GM15510 (cell line): ENCODE results near the gene VIPR2.

Source experiments
- POLR2A ChIP-seq: IDR thresholded peaks from 3 replicates; pipeline ENCODE4 v1.6.1; 2011; ENCODE audit warnings: borderline replicate concordance; ENCODE audit not compliant: insufficient read length; ENCODE audit errors: extremely low read depth

VIPR2 gene

GRCh38 chr7:159144758-159145489, at the start of gene VIPR2:
VIPR2 (minus strand) TSS chr7:159144867; CDS start chr7:159144771, 96 bp downstream.
- no peak for TF ChIP-seq POLR2A

DNA sequence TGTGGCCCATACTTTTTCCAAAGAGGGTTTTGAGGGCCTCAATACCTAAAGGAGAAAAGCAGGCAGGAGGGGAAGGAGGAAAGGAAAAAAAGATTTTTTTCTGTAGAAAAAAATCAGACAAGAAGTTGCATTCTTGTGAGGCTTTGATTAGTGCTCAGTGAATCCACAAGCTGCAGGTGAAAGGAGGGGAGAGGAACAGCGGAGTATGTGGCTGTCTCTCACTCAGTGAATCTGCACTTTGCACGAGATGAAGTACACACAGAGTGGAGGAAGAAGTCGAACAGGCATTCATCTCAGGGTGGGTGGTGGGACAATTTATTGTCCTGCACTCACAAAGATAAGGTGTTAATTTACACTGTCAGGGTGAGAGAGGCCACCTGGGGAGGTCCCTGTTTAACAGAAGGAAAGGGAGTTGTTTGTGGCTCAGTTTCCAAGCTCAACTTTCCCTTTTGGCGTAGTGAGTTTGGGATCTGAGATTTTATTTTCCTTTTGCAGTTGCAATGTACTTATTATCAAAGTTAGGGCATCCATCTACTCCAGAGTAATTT, 49.0 kb upstream of the VIPR2 start:
- TF ChIP-seq POLR2A = no peak

DNA sequence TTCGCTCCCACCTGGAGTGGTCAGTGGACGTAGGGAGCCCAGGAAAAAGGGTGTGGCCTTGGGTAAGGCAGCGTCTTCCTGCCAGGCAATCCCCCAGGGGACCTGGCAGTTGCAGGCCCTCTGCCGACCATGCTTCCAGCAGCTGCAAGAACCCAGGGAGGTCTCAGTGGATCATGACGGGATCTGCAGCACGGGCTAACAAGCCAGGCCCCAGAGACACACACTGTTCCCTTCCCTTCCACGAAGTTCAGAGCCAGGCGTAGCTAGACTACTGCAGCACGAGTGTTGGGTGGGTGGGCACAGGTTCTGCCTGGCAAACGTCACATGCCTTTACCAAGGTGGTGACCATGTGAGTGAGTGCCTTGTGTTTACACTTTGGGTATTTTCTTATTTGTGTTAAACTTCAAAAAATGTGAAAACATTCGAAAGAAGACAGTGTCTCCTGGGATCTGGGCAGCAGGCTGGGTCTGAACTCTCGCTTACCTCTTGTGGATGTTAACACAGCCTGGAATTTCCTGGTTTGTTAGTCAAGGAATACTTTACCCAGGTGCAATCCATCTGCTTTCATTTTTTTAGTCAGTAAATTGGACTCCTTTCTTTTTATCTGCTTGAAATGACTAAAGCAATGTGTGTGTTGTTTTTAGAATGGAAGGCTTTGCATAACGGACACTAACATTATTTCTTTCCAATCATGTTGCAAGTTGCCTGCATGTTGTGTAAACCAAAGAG, 48.2 kb upstream of the VIPR2 start:
- no peak for TF ChIP-seq POLR2A

DNA sequence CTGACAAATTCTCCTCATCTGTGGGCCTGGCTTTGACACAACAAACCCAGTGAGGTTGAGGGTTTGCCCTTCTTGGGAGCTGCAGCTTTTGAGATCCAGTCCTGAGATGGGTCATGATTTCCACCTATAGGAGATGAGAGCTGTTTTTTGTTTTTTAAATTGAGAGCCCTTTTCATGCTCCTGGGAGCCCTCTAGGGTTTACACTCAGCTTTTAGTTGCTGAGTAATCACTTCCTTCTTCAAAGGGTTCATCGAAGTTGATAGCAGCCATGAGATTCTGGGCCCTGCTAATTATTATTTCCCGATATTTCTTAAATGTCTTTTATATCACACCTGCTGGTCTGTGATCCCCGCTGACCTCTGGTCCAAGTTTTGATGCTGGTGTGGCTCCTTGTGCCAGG, 47.3 kb upstream of the VIPR2 start:
- no peak for TF ChIP-seq POLR2A

DNA sequence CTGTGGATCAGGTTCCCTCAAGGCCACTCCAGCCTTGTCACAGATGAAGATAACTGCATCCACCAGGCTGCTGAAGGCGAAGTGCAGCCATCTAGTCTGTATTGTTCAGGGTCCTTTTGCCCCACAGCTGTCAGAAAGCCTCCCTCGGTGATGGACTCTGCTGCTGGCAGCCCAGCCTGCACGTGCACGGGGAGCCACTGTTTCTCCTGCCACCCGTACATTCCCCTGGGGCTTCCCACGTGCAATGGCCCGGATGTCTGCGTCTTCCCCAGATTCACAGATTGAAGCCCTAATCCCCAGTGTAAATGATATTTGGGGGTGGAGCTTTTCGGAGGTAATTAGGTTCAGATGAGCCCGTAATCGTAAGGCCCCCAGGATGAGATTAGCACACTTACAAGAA, 46.6 kb upstream of the VIPR2 start:
- TF ChIP-seq POLR2A = no peak

DNA sequence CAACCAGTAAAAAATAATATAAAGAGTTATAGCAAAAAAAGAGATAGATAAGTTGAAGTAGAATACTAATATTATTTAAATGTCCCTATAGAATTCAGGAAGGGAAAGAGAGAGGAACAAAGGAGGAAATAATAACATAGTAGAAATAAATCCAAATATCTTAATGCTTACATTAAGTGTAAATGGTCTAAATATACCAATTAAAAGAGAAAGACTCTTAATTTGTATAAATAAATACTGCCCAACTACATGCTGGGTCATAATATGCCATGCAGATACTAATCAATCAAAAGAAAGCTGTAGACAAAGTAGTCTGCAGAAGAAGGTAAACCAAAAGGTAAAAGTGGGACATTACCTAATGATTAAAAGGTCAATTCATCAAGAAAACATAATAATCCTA, 43.3 kb upstream of the VIPR2 start:
- no peak for TF ChIP-seq POLR2A

- no peak for TF ChIP-seq POLR2A
Observed at GRCh38 chr7:159179241-159179640, 34.6 kb upstream of the VIPR2 start.

- TF ChIP-seq POLR2A = no peak
Observed at GRCh38 chr7:159177284-159177953, 32.8 kb upstream of the VIPR2 start.

DNA sequence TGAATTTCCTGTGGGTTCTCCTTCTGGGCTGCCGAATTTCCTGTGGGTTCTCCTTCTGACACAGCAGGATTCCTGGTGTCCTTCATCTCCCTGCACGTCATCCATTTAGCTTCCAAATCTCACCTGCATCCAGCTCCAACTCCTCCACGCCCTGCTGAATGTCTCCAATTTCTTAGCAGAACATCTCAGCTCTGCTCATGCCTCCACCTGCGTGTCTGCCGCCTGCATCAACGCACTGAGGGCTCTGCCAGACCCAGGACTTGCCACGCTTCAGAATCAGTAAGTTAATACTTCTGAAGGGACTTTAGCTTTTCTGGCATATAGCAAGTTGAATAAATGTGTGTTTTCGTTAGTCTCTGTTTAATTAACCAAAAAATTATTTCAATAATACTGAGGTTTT, 31.1 kb upstream of the VIPR2 start:
- TF ChIP-seq POLR2A = no peak

- no peak for TF ChIP-seq POLR2A
Observed at GRCh38 chr7:159172400-159172799, 27.7 kb upstream of the VIPR2 start.

DNA sequence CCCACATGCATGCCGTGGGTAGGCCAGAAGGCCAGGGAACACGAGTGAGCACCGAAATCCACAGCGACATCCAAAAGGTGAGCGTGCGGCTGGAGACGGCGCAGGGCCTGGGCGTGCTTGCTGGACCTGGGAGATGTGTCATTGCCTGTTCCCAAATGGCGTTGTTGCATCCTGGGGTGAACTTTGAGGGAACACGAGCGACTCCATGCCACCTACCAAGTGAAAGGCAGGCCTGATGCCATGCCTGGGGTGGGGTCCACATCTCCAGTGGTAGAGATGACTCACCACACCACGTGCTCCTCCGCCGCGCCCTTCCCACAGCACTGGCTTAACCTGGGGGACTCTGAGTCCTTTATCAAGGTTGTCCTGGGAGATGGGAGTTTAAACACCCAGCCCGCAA, 24.7 kb upstream of the VIPR2 start:
- TF ChIP-seq POLR2A = no peak

DNA sequence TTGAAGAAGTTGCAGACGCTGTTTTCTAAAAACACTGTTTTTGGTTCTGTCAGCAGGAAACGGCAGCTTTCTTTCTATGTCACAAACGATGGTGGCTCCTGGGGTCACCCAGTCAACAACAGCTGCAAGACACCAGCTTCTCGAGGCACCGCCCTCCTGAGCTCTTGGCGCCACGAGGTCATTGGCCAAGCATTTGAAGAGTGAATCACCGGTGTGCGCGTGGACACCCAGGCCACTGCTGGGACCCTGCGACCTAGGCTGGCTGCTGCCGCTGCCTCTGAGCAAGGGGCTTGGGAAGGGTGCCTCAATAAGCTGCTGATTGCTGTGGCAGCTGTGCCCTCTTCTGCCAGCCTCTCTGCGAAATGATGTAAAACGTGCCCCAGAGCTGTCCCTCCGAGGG, 22.5 kb upstream of the VIPR2 start:
- no peak for TF ChIP-seq POLR2A

DNA sequence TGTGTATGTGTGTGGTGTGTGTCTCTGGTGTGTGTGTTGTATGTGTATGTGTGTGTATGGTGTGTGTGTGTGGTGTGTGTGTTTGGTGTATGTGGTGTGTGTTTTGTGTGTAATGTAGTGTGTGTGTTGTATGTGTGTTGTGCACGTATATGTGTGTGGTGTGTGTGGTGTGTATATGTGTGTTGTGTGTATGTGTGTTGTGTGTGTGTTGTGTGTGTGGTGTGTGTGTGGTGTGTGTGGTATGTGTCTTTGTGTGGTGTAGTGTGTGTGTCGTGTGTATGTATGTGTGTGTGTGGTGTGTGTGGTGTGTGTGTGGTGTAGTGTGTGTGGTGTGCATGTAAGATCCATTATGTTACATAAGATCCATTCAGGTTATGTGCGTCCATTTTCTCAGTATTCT, 21.9 kb upstream of the VIPR2 start:
- no peak for TF ChIP-seq POLR2A

- TF ChIP-seq POLR2A = no peak
Observed at GRCh38 chr7:159165352-159165751, 20.7 kb upstream of the VIPR2 start.

DNA sequence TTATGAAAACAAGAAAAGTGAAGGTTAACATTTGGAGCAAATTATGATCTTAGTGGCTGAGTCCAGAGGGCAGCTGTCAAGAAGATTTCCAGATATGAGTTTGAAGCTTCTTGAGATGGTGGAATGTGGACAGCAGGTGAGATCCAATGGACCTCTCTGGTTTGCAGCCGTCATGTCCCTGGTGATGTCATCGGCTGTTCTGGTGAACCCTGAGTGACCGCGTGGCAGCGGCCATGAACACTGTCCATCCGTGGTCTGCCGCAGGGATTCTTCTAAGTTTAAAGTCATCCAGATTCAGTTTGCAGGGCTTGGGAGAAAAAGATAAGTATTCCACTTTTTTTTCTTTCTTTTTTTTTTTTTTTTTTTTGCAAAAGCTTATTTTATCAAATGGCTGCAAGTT, 15.8 kb upstream of the VIPR2 start:
- TF ChIP-seq POLR2A = no peak
